Measurements from ENCODE around the gene FBXL14.

Gene FBXL14

DNA sequence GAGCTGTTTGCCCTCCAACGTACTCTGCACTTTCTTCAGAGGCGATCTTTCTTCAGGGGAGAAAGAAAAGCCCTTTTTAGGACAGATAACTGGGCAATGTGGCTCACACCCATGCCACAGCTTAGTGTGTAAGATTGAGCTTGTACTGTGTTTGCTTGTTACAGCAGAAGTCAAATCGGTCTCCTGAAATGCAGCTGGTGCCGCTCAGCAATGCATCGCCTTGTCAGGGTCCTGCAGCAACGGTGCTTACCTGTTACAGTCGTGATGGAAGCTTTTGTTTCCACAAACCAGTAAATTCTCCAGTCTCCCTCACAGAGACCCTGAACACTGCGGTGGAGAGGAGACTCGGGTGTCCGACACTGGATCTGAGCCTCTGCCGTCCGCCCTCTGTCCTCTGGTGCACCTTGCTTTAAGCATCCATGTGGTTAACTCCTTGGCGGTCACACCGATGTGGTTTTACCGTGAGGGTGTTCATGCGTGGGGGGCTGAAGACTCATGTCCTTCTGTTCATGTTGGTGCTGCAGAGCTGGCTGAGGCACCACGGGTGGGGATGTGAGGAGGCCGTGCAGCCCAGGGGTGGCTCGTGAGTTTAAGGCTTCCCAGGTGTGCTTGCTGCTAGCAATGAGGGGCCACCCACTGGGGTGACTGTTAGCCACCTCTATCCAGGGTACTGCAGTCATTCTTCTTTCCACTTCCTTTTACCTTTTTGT is 47.3 kb downstream of the FBXL14 start:
- H3K4me3 ChIP-seq (replicated peaks; ENCODE audit: low read depth, low read length) = no peak overlapping the region
- DNase-seq (ENCODE audit: low read depth) = no peak
- TF ChIP-seq, protein P1, sequence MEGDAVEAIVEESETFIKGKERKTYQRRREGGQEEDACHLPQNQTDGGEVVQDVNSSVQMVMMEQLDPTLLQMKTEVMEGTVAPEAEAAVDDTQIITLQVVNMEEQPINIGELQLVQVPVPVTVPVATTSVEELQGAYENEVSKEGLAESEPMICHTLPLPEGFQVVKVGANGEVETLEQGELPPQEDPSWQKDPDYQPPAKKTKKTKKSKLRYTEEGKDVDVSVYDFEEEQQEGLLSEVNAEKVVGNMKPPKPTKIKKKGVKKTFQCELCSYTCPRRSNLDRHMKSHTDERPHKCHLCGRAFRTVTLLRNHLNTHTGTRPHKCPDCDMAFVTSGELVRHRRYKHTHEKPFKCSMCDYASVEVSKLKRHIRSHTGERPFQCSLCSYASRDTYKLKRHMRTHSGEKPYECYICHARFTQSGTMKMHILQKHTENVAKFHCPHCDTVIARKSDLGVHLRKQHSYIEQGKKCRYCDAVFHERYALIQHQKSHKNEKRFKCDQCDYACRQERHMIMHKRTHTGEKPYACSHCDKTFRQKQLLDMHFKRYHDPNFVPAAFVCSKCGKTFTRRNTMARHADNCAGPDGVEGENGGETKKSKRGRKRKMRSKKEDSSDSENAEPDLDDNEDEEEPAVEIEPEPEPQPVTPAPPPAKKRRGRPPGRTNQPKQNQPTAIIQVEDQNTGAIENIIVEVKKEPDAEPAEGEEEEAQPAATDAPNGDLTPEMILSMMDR (IDR thresholded peaks at IDR 0.05; ENCODE audit: low read length, missing control alignments) = no peak

DNA sequence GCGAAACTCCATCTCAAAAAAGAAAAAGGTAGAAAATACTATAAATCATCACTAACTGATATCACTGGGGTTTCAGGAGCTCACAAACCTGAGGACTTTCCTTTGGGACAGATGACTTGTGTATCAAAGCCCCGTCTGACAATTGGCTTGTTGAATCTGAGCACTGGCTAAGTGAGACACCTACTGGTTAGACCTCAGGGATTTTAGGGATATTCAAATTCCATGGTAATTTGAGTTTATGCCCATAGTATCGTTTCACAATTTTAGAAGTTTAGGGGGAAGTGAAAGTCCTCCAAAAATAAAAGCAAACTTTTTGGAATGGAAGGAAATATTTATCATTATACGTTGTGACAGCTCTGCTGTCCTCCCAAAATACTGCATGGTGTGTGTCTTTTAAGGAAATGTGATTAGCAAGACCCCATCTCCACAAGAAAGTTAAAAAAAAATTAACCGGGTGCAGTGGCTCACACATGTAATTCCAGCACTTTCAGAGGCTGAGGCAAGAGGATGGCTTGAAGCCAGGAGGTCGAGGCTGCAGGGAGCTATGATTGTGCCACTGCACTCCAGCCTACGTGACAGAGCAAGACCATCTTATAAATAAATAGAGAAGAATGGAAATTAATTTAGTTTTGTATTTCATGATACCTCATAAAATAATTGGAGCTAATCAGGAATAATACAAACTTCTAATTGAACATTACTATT is 49.2 kb downstream of the FBXL14 start:
- TF ChIP-seq, protein P1 (IDR thresholded peaks at IDR 0.05; ENCODE audit: low read length, missing control alignments) = peak; percentile 59
- DNase-seq (ENCODE audit: low read depth) = peak; percentile 65
- no peak overlapping the region for H3K4me3 ChIP-seq (replicated peaks; ENCODE audit: low read depth, low read length)

DNA sequence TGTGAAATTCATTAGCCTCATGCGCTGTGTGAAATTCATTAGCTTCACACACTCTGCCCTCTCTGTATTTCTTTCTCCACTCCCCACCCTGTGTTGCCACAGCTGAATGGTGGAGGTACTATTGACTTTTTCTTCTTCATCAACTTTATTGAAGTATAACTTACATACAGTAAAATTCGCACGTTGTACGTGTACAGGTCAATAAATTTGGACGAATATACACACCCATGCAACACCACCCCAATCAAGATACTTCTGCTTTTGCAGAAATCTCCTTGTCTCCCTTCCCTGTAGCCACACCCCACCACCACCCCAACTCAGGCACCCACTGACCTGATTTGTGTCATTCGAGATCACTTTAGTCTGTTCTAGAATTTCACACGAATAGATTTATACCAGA is 51.8 kb downstream of the FBXL14 start:
- no peak for DNase-seq (ENCODE audit: low read depth)
- no peak overlapping the region for H3K4me3 ChIP-seq (replicated peaks; ENCODE audit: low read depth, low read length)
- TF ChIP-seq, protein P1 (IDR thresholded peaks at IDR 0.05; ENCODE audit: low read length, missing control alignments) = no peak

DNA sequence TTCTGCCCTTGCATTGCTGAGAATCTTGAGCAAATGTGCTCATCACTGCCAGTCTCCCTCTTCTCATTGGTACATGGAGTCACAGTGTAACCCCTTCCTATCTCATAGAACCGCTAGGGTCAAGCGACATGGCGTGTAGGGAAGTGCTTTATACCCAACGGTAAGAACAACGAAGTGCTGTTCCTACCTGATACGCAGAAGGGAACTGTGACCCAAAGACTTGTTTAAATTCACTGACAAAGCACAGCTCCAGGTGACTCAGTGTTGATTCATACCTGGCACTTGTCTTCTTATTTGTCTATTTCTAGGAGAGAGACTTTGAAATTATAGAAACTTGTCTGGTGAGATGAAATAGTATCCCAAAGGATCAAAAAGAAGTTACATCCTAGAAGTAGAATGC is 53.7 kb downstream of the FBXL14 start:
- DNase-seq (ENCODE audit: low read depth) = no peak
- TF ChIP-seq, protein P1 (IDR thresholded peaks at IDR 0.05; ENCODE audit: low read length, missing control alignments) = no peak
- no peak overlapping the region for H3K4me3 ChIP-seq (replicated peaks; ENCODE audit: low read depth, low read length)

DNA sequence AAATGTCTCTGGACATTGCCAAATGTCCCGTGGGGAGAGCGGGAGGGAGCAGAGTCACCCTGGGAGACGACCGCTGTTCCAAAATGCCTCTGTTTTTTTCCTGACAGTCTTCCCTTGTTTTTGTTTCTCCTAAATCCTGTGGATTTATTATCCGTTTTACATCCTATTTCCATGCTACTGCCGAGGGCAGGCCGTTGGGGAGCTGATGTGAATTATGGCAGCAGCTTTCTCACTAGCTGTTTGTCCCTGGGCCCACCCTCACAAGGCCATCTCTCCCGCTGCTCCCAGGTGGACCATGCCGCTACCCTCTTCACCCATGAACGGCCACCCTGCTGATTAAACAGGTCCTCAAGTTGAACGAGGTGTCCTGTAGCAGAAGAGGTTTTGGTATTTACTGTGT is 55.2 kb downstream of the FBXL14 start:
- DNase-seq (ENCODE audit: low read depth) = no peak
- TF ChIP-seq, protein P1 (IDR thresholded peaks at IDR 0.05; ENCODE audit: low read length, missing control alignments) = no peak

DNA sequence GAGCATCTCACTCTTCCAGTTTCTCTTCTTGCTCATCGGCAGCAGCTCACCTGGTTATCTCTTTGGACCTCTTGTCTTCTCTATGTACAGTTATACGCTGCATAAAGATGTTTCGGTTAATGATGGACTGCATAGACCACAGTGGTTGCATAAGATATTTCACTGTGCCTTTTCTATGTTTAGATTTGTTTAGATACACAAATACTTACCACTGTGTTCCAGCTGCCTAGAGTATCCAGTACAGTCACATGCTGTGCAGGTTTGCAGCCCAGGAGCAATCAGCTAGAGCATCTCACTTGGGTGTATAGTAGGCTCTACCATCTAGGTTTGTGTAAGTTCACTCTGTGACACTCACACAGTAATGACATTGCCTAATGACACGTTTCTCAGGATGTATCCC is 57.6 kb downstream of the FBXL14 start:
- no peak overlapping the region for H3K4me3 ChIP-seq (replicated peaks; ENCODE audit: low read depth, low read length)
- no peak for DNase-seq (ENCODE audit: low read depth)
- TF ChIP-seq, protein P1 (IDR thresholded peaks at IDR 0.05; ENCODE audit: low read length, missing control alignments) = no peak

More for the DNA sequence above, 55.2 kb downstream of the FBXL14 start:
- H3K4me3 ChIP-seq (replicated peaks; ENCODE audit: low read depth, low read length) = no peak overlapping the region

All from fibroblast of pulmonary artery (primary cell).